Glomerular visceral epithelial cell (primary cell): ENCODE results near the gene PHLDB2.

Experiments used
- DNase-seq: peaks from one replicate; pipeline ENCODE4 v3.0.0-alpha.2; 2016; ENCODE audit errors: extremely low spot score

PHLDB2 gene

GRCh38 chr3:111882194-111882593 lies 23.1 kb downstream of the PHLDB2 start:
- DNase-seq: no peak

- DNase-seq: no peak
These were observed 23.7 kb downstream of the PHLDB2 start for GRCh38 chr3:111882799-111883198.

GRCh38 chr3:111884411-111885018 lies 25.4 kb downstream of the PHLDB2 start:
- no peak for DNase-seq

- DNase-seq: no peak
These were observed 26.5 kb downstream of the PHLDB2 start for GRCh38 chr3:111885578-111885977.

- DNase-seq: no peak
These were observed 31.1 kb downstream of the PHLDB2 start for GRCh38 chr3:111890051-111890580.

GRCh38 chr3:111892070-111892469 lies 33.0 kb downstream of the PHLDB2 start:
- DNase-seq: no peak

- DNase-seq: peak; percentile 33
These were observed 36.0 kb downstream of the PHLDB2 start for GRCh38 chr3:111895071-111895470.

- no peak for DNase-seq
These were observed 40.9 kb downstream of the PHLDB2 start for GRCh38 chr3:111899966-111900365.

- DNase-seq: no peak
These were observed 42.6 kb downstream of the PHLDB2 start for GRCh38 chr3:111901637-111902036.

GRCh38 chr3:111902534-111902933 lies 43.5 kb downstream of the PHLDB2 start:
- no peak for DNase-seq

- DNase-seq: peak; percentile 86
These were observed 44.0 kb downstream of the PHLDB2 start for GRCh38 chr3:111903067-111903511.

GRCh38 chr3:111904376-111905241 lies 45.5 kb downstream of the PHLDB2 start:
- peak; percentile 93 for DNase-seq

- peak; percentile 53 for DNase-seq
These were observed 47.6 kb downstream of the PHLDB2 start for GRCh38 chr3:111906656-111907055.

GRCh38 chr3:111907151-111907550 lies 48.1 kb downstream of the PHLDB2 start:
- DNase-seq: no peak

GRCh38 chr3:111910806-111911205 lies 51.7 kb downstream of the PHLDB2 start:
- DNase-seq: peak; percentile 37

GRCh38 chr3:111911446-111911845 lies 52.4 kb downstream of the PHLDB2 start:
- no peak for DNase-seq

- DNase-seq: no peak
These were observed 54.2 kb downstream of the PHLDB2 start for GRCh38 chr3:111913163-111913763.

- DNase-seq: peak; percentile 49
These were observed 56.8 kb downstream of the PHLDB2 start for GRCh38 chr3:111915905-111916304.

- DNase-seq: peak; percentile 48
These were observed 58.2 kb downstream of the PHLDB2 start for GRCh38 chr3:111917300-111917699.

GRCh38 chr3:111919370-111920065 lies 60.5 kb downstream of the PHLDB2 start:
- DNase-seq: no peak

- DNase-seq: no peak
These were observed 62.1 kb downstream of the PHLDB2 start for GRCh38 chr3:111921181-111921580.
